IMR-90 (cell line): ENCODE measurements around the gene SP140.

ENCODE experiments used
- CHD1 ChIP-seq: IDR thresholded peaks from 2 replicates; pipeline ENCODE4 v1.6.1; 2012; ENCODE audit warnings: low read depth, low read length, improper control_type of control experiment
- FOS ChIP-seq: fragments of 150-350 bp; IDR thresholded peaks from 2 replicates; pipeline ENCODE4 v1.6.1; 2016; ENCODE audit warnings: low read depth, low read length
- MXI1 ChIP-seq: IDR thresholded peaks from 2 replicates; pipeline ENCODE4 v1.6.1; 2012; ENCODE audit warnings: low read depth, mild to moderate bottlenecking, low read length, moderate library complexity, borderline replicate concordance
- POLR2A ChIP-seq: IDR thresholded peaks from 2 replicates; pipeline ENCODE4 v1.6.1; 2012; ENCODE audit warnings: mild to moderate bottlenecking, low read depth, low read length

- TF ChIP-seq CHD1: no peak
- no peak for TF ChIP-seq MXI1
- TF ChIP-seq POLR2A: no peak
- TF ChIP-seq FOS: no peak
Measured at GRCh38 chr2:230205721-230206120, 19.8 kb upstream of the SP140 start.
